ENCODE results near the gene PRDM15. TPM values are rescaled to one million over a fixed set of nuclear protein-coding genes. Genes with fewer than 3 reads are reported as not detected.

PRDM15 gene
- total and polyA plus RNA-seq, 3 experiments from 2014 or later = 2.2 to 13.1 (median 12.0) TPM

GRCh38 chr21:41754479-41754891, 124.7 kb downstream of the PRDM15 start:
- no peaks in the 10 kb centered on the region for H3K9me3 ChIP-seq (ENCODE audit: low read length)
- H3K4me3 ChIP-seq (ENCODE audit: low read length) = no peak overlapping the region
- no peak overlapping the region for H3K4me3 Mint-ChIP-seq
- H3K36me3 ChIP-seq (ENCODE audit: insufficient read depth, low read length) = no peaks in the 10 kb centered on the region
- H3K4me1 ChIP-seq (ENCODE audit: insufficient read depth, low read length) = no peaks in the 10 kb centered on the region
- ChIA-PET CTCF (no interaction called here), POLR2A (no interaction called here)
- H3K27me3 Mint-ChIP-seq = peaks cover 2 to 5% of the 10 kb centered on the region in 2 donors
- H3K9me3 Mint-ChIP-seq = no peaks in the 10 kb centered on the region
- no peak overlapping the region for H3K27ac ChIP-seq (ENCODE audit: low read depth, low read length)
- H3K36me3 Mint-ChIP-seq = no peaks in the 10 kb centered on the region
- no peaks in the 10 kb centered on the region for H3K4me1 Mint-ChIP-seq
- DNase-seq = no peak
- H3K27ac Mint-ChIP-seq = no peak overlapping the region
- no peaks in the 10 kb centered on the region for H3K27me3 ChIP-seq (ENCODE audit: insufficient read depth, low read length, poor library complexity, severe bottlenecking)

- Histone ChIP-seq H3K27ac (ENCODE audit: low read depth, low read length) (no peak overlapping the region), H3K27me3 (ENCODE audit: insufficient read depth, low read length, poor library complexity, severe bottlenecking) (no peaks in the 10 kb centered on the region), H3K4me1 (ENCODE audit: insufficient read depth, low read length) (no peaks in the 10 kb centered on the region), H3K4me3 (ENCODE audit: low read length) (no peak overlapping the region), H3K9me3 (ENCODE audit: low read length) (no peaks in the 10 kb centered on the region), H3K36me3 (ENCODE audit: insufficient read depth, low read length) (no peaks in the 10 kb centered on the region)
- no peak for DNase-seq
- no peaks in the 10 kb centered on the region for H3K4me1 Mint-ChIP-seq
- POLR2A ChIA-PET = no interaction called here
- no peaks in the 10 kb centered on the region for H3K36me3 Mint-ChIP-seq
- CTCF ChIA-PET = no interaction called here
- H3K27me3 Mint-ChIP-seq = peaks cover 0 to 3% of the 10 kb centered on the region in 2 donors
- H3K9me3 Mint-ChIP-seq = no peaks in the 10 kb centered on the region
- no peak overlapping the region for H3K4me3 Mint-ChIP-seq
- H3K27ac Mint-ChIP-seq = peak overlapping the region in 1 of 8 donors; percentile 56
These were observed 125.9 kb downstream of the PRDM15 start for GRCh38 chr21:41753006-41753898.

DNA sequence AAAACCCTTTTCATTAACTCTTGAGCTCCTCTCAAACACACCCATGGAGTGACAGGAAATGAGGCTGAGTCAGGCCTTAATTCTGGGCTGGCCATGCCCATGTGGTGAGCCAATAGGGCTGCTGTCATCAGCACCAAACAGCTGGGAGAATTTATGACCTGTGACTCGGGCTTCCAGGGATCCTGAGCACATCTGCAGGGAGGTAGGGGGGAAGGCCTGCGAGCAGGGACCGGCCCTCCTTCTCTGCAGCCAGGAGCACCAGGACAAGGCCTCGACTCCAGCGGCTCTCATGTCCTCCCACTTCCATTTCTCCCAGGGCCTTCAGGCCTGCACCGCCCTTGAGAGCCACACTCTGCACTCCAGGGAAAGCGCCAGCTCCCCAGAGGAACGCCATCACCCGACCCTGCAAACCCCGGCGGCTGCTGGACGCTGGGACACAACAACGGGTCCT, 126.9 kb downstream of the PRDM15 start:
- H3K4me1 Mint-ChIP-seq = no peaks in the 10 kb centered on the region
- no peak overlapping the region for H3K27ac Mint-ChIP-seq
- H3K4me1 ChIP-seq (ENCODE audit: insufficient read depth, low read length) = no peaks in the 10 kb centered on the region
- CTCF ChIA-PET = no interaction called here
- H3K36me3 Mint-ChIP-seq = no peaks in the 10 kb centered on the region
- no peak for DNase-seq
- no peak overlapping the region for H3K4me3 Mint-ChIP-seq
- POLR2A ChIA-PET = no interaction called here
- H3K36me3 ChIP-seq (ENCODE audit: insufficient read depth, low read length) = no peaks in the 10 kb centered on the region
- no peaks in the 10 kb centered on the region for H3K9me3 Mint-ChIP-seq
- no peak overlapping the region for H3K4me3 ChIP-seq (ENCODE audit: low read length)
- no peaks in the 10 kb centered on the region for H3K27me3 ChIP-seq (ENCODE audit: insufficient read depth, low read length, poor library complexity, severe bottlenecking)
- no peak overlapping the region for H3K27ac ChIP-seq (ENCODE audit: low read depth, low read length)
- no peaks in the 10 kb centered on the region for H3K9me3 ChIP-seq (ENCODE audit: low read length)
- H3K27me3 Mint-ChIP-seq = peaks cover 0 to 3% of the 10 kb centered on the region in 2 donors

DNA sequence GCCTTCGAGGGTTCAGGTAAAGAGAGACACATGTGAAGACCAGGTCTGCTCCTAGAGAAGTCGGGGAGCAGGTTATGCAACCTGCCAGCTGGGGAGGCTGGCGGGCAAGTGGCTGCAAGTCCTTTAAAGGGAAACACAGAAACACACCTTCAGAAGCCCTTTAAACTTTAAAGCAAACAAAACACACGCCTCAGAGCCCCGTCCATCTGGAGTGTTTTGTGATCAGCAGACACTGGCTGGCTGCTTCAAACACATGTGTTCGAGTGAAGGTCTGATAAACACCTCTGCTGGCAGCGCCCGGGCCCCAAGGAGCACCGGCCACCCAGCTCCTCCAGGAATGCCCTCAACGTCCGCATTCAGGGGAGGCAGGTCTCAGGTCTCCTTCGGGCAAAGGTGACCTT, 127.5 kb downstream of the PRDM15 start:
- Mint-ChIP-seq H3K9me3 (no peaks in the 10 kb centered on the region), H3K27ac (no peak overlapping the region), H3K27me3 (peaks cover 3% of the 10 kb centered on the region in 2 donors), H3K4me1 (no peaks in the 10 kb centered on the region), H3K4me3 (no peak overlapping the region), H3K36me3 (no peaks in the 10 kb centered on the region)
- DNase-seq = no peak
- Histone ChIP-seq H3K4me3 (ENCODE audit: low read length) (no peak overlapping the region), H3K27me3 (ENCODE audit: insufficient read depth, low read length, poor library complexity, severe bottlenecking) (no peaks in the 10 kb centered on the region), H3K36me3 (ENCODE audit: insufficient read depth, low read length) (no peaks in the 10 kb centered on the region), H3K4me1 (ENCODE audit: insufficient read depth, low read length) (no peaks in the 10 kb centered on the region), H3K9me3 (ENCODE audit: low read length) (no peaks in the 10 kb centered on the region), H3K27ac (ENCODE audit: low read depth, low read length) (no peak overlapping the region)
- POLR2A ChIA-PET = no interaction called here
- CTCF ChIA-PET = interaction anchor here (0.6 kb wide), 1 partner anchor 10 kb away, joined by 3 read pairs; no protein-coding TSS in a partner anchor

GRCh38 chr21:41750532-41751151, 128.5 kb downstream of the PRDM15 start:
- H3K4me3 Mint-ChIP-seq = no peak overlapping the region
- H3K4me1 ChIP-seq (ENCODE audit: insufficient read depth, low read length) = no peaks in the 10 kb centered on the region
- H3K9me3 Mint-ChIP-seq = no peaks in the 10 kb centered on the region
- no peak for DNase-seq
- no peak overlapping the region for H3K4me3 ChIP-seq (ENCODE audit: low read length)
- no peaks in the 10 kb centered on the region for H3K27me3 ChIP-seq (ENCODE audit: insufficient read depth, low read length, poor library complexity, severe bottlenecking)
- H3K27me3 Mint-ChIP-seq = peaks cover 0 to 3% of the 10 kb centered on the region in 2 donors
- CTCF ChIA-PET = no interaction called here
- no peaks in the 10 kb centered on the region for H3K9me3 ChIP-seq (ENCODE audit: low read length)
- no peaks in the 10 kb centered on the region for H3K4me1 Mint-ChIP-seq
- H3K36me3 Mint-ChIP-seq = no peaks in the 10 kb centered on the region
- no peak overlapping the region for H3K27ac Mint-ChIP-seq
- POLR2A ChIA-PET = no interaction called here
- H3K27ac ChIP-seq (ENCODE audit: low read depth, low read length) = no peak overlapping the region
- H3K36me3 ChIP-seq (ENCODE audit: insufficient read depth, low read length) = no peaks in the 10 kb centered on the region

DNA sequence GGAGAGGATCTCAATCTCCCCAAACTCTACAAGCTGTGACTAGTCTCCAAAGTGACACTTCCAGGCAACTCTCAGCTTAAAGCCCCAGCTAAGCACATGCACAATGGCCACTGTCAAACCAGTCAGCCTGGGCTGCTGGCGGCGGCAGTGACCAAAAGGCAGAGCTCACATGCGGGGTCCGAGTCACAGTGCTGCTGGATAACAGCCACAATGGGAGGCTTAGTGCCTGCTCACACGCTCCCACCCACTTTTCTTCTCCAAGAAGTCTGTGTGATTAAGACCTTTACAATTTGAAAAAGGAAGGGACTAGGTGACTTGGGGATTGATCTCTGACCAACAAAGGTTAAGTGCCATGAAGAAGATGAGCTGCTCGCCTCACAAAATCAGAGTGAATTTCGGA, 129.1 kb downstream of the PRDM15 start:
- Histone ChIP-seq H3K36me3 (ENCODE audit: insufficient read depth, low read length) (no peaks in the 10 kb centered on the region), H3K9me3 (ENCODE audit: low read length) (no peaks in the 10 kb centered on the region), H3K4me3 (ENCODE audit: low read length) (no peak overlapping the region), H3K27me3 (ENCODE audit: insufficient read depth, low read length, poor library complexity, severe bottlenecking) (no peaks in the 10 kb centered on the region), H3K4me1 (ENCODE audit: insufficient read depth, low read length) (no peaks in the 10 kb centered on the region), H3K27ac (ENCODE audit: low read depth, low read length) (no peak overlapping the region)
- POLR2A ChIA-PET = no interaction called here
- CTCF ChIA-PET = no interaction called here
- Mint-ChIP-seq H3K36me3 (no peaks in the 10 kb centered on the region), H3K27me3 (peaks cover 0 to 3% of the 10 kb centered on the region in 2 donors), H3K27ac (no peak overlapping the region), H3K9me3 (no peaks in the 10 kb centered on the region), H3K4me1 (no peaks in the 10 kb centered on the region), H3K4me3 (no peak overlapping the region)
- no peak for DNase-seq

DNA sequence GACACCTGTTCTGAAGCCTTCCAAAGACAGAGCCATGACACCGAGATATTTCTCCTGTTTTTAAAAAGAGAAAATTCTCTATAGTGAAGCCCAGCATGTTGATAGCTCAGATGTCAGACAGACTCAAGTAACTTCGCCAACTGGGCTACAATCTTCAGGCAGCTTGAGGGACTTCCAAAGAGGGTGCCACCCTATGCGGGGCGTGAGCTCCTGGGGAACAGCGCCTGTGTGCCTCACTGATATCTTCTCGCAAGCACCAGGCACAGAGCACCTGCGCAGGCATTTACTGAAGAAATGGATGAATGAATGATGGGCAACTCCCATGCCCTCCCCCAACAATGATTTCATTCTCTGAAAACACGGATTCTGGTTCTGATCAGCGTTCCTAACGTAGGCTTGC, 129.9 kb downstream of the PRDM15 start:
- ChIA-PET CTCF (no interaction called here), POLR2A (no interaction called here)
- H3K27ac ChIP-seq (ENCODE audit: low read depth, low read length) = no peak overlapping the region
- peaks cover 0 to 3% of the 10 kb centered on the region in 2 donors for H3K27me3 Mint-ChIP-seq
- no peaks in the 10 kb centered on the region for H3K9me3 Mint-ChIP-seq
- no peak overlapping the region for H3K4me3 Mint-ChIP-seq
- H3K4me3 ChIP-seq (ENCODE audit: low read length) = no peak overlapping the region
- H3K27me3 ChIP-seq (ENCODE audit: insufficient read depth, low read length, poor library complexity, severe bottlenecking) = no peaks in the 10 kb centered on the region
- no peaks in the 10 kb centered on the region for H3K4me1 ChIP-seq (ENCODE audit: insufficient read depth, low read length)
- no peak for DNase-seq
- no peaks in the 10 kb centered on the region for H3K36me3 Mint-ChIP-seq
- H3K4me1 Mint-ChIP-seq = no peaks in the 10 kb centered on the region
- H3K9me3 ChIP-seq (ENCODE audit: low read length) = no peaks in the 10 kb centered on the region
- H3K27ac Mint-ChIP-seq = no peak overlapping the region
- no peaks in the 10 kb centered on the region for H3K36me3 ChIP-seq (ENCODE audit: insufficient read depth, low read length)
